WTC11 (cell line): Measurements from ENCODE around the gene MMP3.

Experiments used
- CREB1 ChIP-seq: sonication (generic); formaldehyde crosslinking; IDR thresholded peaks from 2 replicates; pipeline ENCODE4 v1.8.0; 2023; ENCODE audit warnings: mild to moderate bottlenecking, missing genetic modification reagents
- CTCF ChIP-seq: fragments of 200-600 bp; IDR thresholded peaks from 2 replicates; pipeline ENCODE4 v1.8.0; 2022; ENCODE audit warnings: antibody characterized with exemption
- E2F5 ChIP-seq: sonication (generic); formaldehyde crosslinking; IDR thresholded peaks from 2 replicates; pipeline ENCODE4 v1.8.1; 2022; ENCODE audit warnings: mild to moderate bottlenecking, moderate library complexity, missing genetic modification reagents
- ESRRA ChIP-seq: sonication (generic); formaldehyde crosslinking; IDR thresholded peaks from 2 replicates; pipeline ENCODE4 v1.8.1; 2022; ENCODE audit warnings: mild to moderate bottlenecking, missing genetic modification reagents, borderline replicate concordance
- ETV6 ChIP-seq: sonication (generic); formaldehyde crosslinking; IDR thresholded peaks from 2 replicates; pipeline ENCODE4 v1.8.1; 2022; ENCODE audit warnings: mild to moderate bottlenecking, missing genetic modification reagents
- PRDM15 ChIP-seq: sonication (generic); formaldehyde crosslinking; IDR thresholded peaks from 2 replicates; pipeline ENCODE4 v1.8.0; 2022; ENCODE audit warnings: missing genetic modification reagents
- TEAD4 ChIP-seq: sonication (generic); formaldehyde crosslinking; IDR thresholded peaks from 2 replicates; pipeline ENCODE4 v1.8.0; 2022; ENCODE audit warnings: mild to moderate bottlenecking, missing genetic modification reagents
- ZBTB21 ChIP-seq: sonication (generic); formaldehyde crosslinking; IDR thresholded peaks from 2 replicates; pipeline ENCODE4 v1.8.1; 2023; ENCODE audit warnings: mild to moderate bottlenecking, missing genetic modification reagents, borderline replicate concordance

GRCh38 chr11:102849311-102849710 is 5.9 kb upstream of the MMP3 start:
- no peak for TF ChIP-seq PRDM15 (CRISPR knock-in tag)
- no peak for TF ChIP-seq CTCF
- no peak for TF ChIP-seq E2F5
- no peak for TF ChIP-seq TEAD4
- TF ChIP-seq ESRRA (CRISPR knock-in tag) = no peak
- no peak for TF ChIP-seq ZBTB21 (CRISPR knock-in tag)
- TF ChIP-seq ETV6 = no peak
- TF ChIP-seq CREB1 = no peak
